T-helper 2 cell treated with Interferon-gamma antibody and Interleukin-4, amounts not matched to agents 100 ng/mL and 5 ng/mL, for 36 hours (primary cell): Measurements from ENCODE around the gene TGM4. TPM values are rescaled to one million over a fixed set of nuclear protein-coding genes. Genes with fewer than 3 reads are reported as not detected.

ENCODE experiments used
- intact Hi-C: fragments of 100-400 bp; cut with micrococcal nuclease; formaldehyde crosslinking; loops from one replicate; pipeline ENCODE4 v1.15.1; 2023
- total RNA-seq: library from RNA; stranded (reverse); gene quantifications from 2 replicates; pipeline ENCODE4 v1.2.3, GENCODE V29; 2022

The TGM4 gene
- total RNA-seq, 1 donor from 2014 or later: not detected

DNA sequence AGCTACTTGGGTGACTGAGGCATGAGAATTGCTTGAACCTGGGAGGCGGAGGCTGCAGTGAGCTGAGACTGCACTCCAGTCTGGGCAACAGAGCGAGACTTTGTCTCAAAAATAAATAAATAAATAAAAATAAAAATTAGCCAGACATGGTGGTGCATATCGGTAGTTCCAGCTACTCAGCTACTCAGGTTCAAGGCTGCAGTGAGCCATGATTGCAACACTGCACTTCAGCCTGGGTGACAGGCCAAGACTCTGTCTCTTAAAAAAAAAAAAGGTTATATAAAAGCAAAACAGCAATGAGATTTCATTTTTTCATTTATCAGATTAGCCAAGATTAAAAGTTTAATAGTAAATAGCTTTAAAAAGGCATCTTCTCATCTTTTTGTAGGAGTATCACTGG lies 2.9 kb downstream of the TGM4 start:
- intact Hi-C loops: no loop called here

DNA sequence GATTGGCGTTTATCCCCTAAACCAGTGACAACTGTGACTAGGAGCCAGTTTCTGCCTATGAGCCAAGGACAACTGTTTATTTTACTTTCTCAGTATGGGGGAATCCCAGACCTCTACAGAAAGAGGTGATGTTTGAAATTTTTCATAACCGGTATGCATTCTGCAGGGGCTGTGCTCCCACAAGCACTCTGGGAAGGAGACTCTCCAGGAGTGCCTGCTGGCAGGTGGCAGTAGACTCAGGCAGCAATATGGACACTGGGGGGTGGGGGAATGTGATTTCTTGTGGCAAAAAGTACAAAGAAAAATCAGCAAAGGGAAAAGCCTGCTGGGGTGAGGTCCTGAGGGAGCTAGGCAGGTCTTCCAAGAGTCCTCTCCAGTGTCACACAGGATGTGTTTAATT lies 5.9 kb downstream of the TGM4 start:
- intact Hi-C loops: no loop called here

DNA sequence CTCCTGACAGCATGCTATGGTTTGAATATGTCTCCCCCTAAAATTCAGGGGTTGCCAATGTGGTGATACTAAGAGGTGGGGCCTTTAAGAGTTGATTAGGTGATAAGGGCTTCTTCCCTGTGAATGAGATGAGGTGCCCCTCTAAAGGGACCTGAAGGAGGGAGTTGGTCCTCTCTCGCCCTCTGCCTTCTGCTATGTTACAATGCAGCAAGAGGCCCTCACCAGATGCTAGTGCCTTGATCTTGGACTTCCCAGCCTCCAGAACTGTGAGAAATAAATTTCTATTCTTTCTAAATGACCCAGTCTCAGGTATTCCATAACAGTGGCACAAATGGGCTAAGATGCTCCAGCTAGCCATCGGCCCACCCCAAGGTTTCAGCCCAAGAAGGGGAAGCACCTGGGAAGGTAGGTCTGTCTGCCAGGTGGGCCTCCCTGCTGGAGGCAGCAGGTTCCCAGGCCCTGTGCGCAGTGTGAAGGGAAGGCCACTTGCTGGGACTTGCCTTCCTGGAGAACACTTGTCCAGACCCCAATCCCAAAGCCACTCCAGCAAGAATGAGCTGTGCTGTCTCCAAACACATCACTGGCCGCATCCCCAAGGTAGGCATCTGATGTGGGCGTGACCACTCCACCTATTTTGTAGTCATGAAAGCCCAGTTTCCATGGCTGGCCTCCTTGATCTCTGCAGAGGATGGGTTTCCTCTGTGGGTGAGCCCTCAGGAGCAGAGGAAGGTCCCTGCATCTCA lies 9.0 kb downstream of the TGM4 start:
- intact Hi-C loops: no loop called here

DNA sequence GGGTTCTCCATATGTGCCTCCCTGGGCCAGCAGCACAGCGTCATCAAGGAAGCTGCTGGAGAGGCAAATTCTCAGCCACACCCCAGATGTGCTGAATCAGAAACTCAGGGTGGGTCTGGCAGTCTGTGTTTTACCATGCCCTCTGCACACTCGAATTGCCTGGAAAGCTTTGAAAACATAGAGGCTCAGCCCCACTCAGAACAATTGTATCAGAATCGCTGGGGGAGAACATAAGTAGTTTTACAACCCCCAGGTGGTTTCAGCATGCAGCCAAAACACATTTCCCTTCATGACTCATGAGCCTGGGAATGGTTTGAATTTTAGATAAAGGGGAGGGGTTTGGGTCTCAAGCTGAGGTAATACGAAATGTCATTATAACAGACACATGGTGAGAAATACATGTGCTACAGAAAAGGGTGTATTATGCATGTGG lies 9.6 kb downstream of the TGM4 start:
- intact Hi-C loops: no loop called here

DNA sequence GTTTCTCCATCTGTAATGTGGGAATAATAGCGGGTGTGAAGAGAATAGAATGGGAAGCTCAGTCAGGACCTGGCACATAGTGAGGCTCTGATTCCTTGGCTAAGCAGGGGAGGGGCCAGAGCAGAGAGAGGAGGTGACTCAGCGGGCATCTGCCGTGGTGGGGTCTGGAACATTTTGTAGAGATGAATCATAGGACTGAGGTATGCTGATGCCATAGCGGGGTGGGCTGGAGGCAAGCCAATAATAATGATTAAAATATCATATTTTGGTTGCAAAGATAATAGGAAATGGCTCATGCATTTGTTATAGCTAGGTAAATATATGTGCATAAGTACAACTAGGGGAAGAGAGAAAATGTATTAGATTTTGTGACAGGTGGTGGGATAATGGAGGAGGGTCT lies 11.2 kb downstream of the TGM4 start:
- intact Hi-C loops: no loop called here

DNA sequence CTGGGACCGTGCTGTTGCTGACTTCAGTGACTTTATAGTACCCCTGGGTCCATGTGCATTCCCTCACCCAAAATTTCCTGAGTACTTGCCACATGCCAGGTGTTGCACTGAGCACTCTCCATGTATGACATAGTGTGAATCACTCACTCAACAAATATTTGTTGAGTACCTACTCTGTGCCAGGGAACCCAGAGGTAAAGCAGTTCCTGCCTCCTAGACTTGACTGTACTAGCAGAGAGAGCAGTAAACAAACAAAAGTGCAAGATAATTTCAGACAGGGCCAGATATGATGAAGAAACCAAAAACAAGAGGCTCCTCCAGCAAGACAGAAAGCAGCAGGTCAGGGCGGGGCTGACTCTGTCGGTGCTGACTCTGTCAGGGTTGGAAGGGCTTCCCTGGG lies 12.2 kb downstream of the TGM4 start:
- intact Hi-C loops: no loop called here

DNA sequence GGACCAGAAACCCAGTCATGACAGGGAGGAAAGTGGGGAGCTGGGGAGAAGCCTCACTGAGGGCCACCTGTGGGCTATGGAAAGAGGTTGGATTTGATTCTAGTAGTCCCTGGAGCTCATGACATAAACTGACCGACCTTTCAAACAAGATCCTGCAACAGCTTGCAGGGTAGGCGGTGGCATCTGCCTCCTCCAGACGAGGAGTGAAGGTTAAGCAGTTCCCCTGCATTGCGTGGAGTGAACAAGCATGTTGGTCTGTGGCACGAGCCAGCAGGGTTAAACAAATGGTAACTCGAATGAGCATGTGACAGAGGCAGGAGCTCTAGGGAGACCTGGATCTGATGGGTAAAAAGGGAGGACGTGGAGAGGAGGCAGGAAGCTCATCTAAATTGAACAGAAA lies 12.7 kb downstream of the TGM4 start:
- intact Hi-C loops: no loop called here

DNA sequence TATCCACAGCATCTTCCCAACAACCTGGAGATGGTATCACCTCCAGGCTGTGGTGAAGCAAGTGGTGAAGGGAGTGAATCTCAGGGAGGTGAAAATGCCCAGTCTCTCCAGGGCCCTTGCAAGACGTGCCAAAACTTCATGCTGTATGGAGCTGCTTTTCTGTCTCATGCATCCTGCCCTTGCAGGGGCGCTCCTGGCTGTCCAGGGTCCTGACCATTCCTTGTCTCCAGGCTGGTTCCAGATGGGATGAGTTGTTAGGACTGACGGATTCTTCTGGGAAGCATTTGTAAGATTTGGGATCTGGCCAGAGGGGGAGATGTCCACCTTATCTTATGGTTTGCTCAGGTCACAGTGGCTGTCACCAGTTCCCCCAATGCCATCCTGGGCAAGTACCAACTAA lies 15.8 kb downstream of the TGM4 start:
- intact Hi-C loops: no loop called here

DNA sequence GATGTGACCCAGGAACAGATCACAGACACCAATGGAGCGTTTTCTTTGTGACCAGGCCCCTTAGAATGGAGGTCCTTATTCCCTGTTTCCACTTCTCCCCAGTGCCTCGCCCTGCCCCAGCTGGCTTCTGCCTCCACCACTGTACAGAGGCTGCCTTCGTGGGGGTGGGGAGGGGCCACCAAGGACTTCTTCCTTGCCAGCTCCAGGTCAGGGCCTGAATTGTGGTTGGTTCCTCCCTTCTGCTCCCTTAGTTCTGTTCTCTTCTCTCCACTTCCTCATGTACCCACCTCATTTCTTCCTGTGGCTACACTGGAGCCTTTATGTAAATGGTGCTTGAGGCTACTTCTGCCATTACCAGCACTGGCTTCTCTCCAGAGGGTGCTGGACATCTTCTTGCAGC lies 16.4 kb downstream of the TGM4 start:
- intact Hi-C loops: no loop called here

DNA sequence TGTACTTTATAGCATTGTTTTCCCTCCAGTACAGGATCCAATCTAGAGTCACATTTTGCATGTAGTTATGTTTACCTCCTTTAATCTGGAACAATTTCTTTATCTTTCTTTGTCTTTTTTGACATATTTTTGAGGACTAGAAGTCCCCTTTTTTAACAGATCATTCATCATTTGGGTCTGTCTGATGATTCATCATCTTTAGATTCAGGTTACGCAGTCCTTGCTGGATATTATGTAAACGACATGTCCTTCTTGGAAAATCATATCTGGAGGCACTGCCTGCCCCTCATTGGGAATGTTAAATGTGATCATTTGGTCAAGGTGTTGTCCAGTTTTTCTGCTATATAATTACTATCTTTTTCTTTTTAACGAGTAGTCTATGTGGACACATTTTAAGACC lies 18.3 kb downstream of the TGM4 start:
- intact Hi-C loops: no loop called here

DNA sequence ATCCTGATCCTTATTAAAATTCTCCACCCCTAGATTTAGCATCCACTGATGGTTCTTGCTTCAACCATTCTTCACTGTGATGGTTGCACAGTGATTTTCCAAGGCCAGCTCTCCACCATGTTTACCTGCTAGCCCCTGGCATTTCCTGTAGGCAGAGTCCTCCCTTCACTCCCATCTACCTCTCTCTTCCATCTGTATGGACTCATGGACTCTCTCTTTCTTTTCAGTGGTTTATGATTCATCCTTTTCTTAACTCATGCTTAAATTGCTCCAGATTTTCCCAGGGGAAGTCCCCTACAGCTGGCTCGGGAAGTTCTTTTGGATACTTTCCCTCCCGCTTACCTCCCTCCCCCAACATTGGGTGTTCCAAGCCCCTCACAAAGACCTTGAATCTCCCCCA lies 18.7 kb downstream of the TGM4 start:
- intact Hi-C loops: no loop called here

DNA sequence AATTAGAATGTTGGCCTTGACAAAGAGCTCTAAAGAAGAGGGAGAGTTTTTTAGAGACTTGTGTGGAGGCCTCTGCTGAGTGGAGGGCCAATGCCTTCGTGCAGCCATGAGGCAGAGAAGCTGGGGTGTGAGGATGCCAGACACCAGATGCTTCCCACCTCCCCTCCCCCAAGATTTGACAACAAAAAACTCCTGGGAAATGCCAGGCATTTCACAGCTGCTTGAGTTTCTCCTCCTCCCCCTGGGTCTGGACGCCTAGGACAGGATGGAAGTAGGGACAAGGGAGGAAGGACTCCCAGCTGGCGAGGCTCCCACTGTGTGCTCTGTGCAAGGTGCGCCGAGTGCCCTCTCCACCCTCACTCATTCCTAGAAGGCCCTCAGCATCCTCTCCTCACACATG lies 20.1 kb downstream of the TGM4 start:
- intact Hi-C loops: no loop called here

DNA sequence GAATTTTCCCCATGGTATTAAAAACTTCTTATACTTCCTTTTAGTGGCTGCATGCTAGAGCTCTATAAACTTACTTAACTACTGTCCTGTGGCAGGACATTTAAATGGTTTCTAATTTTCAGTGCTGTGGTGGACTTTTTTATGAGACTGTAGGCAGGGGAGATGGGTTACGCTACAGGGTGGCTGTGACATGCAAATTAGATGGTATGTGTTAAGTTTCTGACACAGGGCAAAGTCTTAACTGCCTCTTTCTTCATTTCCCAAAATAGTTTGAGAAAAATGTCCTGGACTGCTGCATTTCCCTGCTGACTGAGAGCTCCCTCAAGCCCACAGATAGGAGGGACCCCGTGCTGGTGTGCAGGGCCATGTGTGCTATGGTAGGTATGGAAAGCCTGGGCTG lies 22.0 kb downstream of the TGM4 start:
- intact Hi-C loops: no loop called here

DNA sequence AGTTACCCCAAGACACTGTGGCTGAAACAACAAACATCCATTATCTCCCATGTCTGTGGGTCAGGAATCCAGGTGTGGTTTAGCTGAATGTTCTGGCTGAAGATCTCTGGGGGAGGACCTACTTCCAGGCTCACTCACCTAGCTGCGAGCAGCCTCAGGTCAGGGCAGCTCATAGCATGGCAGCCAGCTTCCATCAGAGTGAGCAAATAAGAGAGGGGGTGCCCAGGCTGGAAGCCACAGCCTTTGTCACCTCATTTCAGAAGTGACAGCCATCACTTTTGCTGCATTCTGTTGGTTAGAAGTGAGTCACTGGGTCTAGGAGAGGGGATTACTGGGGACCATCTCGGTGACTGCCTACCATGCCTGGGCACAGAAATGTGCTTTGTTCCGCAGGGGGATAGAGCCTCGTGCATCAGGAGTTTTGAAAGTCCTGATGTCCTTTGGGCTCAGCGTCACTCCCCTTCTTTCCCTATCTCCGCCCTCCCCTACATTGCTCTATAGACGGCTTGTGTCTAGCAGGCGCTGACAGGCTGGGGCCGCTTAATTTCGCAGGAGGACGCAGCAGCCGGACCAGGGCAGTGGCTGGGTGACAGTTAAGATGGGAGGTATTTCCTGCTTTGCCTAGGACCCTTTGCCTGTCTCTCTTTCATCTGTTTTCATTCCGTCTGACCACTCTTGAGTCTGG lies 25.4 kb downstream of the TGM4 start:
- intact Hi-C loops: no loop called here

DNA sequence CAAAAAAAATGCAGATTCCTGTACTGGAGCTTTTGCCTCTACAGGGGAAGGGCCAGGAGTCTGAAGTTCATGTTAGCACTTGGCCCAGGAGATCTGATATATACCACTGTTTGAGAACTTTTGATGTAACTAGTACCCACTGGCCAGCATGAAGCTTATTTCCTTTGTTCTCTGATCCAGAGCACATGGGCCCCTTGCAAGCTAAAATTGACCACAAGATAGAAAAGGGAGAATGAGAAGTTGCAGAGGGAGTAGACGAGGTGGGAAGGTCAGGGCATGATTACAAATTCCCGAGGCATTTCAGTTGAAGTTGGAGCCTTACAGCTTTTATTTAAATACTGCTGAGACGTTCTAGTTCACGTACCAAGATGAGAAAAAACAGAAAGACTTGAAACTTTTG lies 28.2 kb downstream of the TGM4 start:
- intact Hi-C loops: no loop called here

DNA sequence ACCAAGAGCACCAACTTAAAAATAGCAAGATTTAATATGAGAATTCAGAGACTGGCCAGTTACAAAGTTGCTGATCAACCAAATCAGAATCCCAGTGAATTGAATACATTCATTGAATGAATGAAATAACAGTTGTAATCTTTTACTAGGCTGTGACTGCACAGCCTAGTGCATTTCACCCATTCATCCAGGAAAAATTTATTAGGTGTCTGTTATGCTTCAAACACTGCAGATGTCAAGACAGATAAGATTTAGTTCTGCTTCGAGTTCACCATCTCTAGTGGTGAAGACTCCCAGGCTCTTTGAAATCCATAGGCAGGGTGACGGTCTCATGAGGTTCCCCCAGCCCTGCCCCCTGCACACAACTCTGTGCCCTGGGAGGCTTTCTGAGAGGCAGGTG lies 28.9 kb downstream of the TGM4 start:
- intact Hi-C loops: no loop called here

DNA sequence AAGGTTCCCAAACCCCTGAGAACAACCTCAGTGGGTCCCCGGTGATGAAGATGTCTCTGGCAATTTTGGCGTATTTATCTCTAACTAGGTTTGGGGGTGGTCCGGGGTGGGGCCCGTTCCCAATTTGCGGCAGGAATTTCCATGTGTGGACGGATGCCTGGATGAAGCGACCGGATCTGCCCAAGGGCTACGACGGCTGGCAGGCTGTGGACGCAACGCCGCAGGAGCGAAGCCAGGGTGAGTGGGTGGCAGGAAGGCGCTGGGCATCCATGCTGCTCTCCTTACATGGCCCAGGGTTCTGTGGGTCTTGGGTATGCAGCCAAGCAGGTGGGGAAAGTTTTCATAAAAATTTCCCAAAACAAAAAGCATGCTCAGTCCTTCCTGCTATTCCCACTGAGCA lies 29.3 kb downstream of the TGM4 start:
- intact Hi-C loops: no loop called here

DNA sequence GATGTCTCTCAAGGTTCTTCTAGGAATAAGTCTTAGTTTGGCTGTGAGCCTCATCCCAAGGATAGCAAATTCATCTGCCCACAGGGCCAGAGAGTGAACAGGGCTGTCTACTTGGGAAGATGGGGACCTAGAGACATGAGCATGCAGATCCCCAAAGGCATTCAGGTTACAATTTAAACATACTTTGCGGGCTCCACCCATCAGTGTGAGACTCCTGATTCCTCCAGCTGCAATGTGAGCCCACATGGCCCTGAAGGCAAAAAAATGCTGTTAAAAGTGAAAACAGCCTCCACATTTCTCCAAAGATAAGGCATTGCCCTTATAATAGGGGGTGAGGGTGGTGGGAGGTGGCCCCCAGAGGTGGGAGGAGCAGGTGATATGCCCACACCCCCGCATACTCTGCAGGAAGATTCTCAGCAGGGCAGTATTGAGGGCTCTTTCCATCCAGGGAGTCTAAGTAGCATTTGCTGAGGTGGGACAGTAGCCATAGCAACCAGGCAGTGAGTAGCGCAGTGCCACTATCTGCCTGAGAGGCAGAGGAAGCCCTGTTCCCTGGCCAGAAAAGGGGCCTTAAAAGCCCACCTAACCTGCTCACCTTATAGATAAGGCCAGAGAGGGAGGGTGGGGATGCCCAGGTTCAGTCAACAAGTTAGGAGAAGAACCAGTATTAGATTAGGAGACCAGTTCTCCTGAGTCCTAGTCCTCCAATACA lies 31.2 kb downstream of the TGM4 start:
- intact Hi-C loops: no loop called here

DNA sequence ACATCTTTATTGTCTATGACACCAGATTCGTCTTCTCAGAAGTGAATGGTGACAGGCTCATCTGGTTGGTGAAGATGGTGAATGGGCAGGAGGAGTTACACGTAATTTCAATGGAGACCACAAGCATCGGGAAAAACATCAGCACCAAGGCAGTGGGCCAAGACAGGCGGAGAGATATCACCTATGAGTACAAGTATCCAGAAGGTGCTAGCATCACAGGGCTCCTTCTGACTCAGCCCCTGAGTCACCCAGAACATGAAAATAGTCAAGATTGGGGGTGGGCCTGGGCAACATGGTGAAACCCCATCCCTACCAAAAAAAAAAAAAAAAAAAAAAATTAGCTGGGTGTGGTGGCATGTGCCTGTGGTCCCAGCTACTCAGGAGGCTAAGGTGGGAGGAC lies 32.6 kb downstream of the TGM4 start:
- intact Hi-C loops: no loop called here

DNA sequence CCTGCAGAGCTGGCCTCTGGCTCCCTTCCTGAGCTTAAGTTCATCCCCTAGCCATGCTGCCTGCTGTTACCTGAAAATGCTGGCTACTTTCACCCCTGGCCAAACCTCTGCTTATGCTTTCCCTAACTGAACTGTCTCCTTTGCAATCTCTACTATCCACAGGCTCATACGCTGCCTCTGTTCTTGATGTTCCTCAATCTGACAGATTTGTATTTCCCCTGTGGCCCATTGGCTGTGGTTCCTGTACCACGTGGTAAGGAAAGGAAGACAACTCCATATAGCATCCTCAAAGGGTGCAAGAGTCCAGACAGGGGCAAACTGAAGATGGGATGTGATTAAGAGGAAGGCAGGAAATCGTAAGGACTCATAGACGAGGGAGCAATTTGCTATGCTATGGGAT lies 33.2 kb downstream of the TGM4 start:
- intact Hi-C loops: no loop called here

DNA sequence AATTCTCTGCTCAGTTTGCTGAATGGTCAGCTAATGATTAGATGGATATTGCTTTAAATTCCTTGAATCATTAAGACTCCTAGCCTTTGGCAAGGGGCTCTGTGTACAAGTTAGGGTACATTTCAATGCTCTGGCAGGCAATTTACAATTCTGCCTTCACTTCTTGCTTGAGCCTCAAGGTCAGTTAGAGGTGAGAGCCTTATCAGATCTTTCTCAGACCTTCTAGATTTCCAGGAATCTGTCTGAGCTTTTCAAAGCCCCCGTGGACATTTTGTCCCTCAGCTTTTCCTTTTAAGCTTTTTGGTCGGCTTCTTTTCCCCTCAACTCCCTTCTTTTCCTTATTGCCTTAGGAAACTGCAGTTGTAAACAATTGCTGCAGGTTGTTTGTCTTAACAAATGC lies 34.7 kb downstream of the TGM4 start:
- intact Hi-C loops: no loop called here

DNA sequence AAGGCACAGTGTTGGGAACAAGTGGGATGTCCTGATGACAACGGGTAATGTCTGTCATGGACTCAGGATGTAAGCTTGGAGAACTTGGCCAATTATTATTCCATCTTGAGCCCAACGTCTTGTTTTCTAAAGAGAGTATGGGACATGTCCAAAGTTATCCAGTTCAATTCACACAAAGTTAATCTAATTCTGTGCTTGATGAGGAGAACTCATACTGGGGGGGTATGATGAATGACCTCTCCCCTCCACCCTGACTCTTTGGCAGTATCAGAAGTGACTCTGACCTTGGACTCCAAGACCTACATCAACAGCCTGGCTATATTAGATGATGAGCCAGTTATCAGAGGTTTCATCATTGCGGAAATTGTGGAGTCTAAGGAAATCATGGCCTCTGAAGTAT lies 36.3 kb downstream of the TGM4 start:
- intact Hi-C loops: no loop called here
